Measurements from ENCODE around the gene RTN4R.

DNA sequence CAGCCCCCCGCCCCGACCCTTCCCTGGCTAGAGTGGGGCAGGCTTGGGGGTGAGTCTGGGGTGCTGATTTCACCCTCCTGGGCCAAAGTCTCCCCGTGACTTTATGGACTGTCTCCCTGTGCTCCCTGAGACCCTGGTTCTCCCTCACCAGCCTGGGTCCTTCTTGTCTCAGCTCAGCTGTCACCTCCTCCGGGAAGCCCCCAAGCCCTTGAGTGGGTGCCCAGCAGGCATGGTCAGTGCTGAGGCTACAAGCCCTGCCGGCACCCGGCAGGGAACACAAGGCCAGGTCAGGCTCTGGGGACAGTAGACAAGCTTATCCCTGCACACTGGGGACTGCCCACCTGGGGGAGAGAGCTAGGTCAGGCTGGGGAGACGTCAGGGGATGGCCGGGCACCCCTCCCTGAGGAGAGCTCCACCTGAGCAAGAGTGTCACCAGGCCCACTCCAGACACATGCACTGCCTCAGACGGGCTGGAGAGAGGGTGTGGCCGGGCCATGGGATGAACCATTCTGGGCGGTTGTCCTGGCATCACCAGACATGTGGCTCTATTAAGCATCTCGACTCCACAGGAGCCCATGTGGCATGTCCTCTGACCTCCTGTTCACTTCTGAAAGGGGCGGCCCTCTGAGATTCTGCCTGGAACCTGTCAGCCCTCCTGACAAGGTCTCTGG is 22.6 kb upstream of the RTN4R start:
- TF ChIP-seq, protein P1, sequence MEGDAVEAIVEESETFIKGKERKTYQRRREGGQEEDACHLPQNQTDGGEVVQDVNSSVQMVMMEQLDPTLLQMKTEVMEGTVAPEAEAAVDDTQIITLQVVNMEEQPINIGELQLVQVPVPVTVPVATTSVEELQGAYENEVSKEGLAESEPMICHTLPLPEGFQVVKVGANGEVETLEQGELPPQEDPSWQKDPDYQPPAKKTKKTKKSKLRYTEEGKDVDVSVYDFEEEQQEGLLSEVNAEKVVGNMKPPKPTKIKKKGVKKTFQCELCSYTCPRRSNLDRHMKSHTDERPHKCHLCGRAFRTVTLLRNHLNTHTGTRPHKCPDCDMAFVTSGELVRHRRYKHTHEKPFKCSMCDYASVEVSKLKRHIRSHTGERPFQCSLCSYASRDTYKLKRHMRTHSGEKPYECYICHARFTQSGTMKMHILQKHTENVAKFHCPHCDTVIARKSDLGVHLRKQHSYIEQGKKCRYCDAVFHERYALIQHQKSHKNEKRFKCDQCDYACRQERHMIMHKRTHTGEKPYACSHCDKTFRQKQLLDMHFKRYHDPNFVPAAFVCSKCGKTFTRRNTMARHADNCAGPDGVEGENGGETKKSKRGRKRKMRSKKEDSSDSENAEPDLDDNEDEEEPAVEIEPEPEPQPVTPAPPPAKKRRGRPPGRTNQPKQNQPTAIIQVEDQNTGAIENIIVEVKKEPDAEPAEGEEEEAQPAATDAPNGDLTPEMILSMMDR (IDR thresholded peaks at IDR 0.05) = no peak
- TF ChIP-seq EP300 (IDR thresholded peaks at IDR 0.05) = no peak

All from ovary (tissue), 3 donors.